GM21723 (cell line): ENCODE data around the gene TBP.
"Not testable (repeated sequence)": the region's sequence is repeated elsewhere in the genome, so short reads cannot be mapped to it uniquely, and the experiment has no call there.

Source experiments
- ATAC-seq: cut with Tn5 transposase; IDR thresholded peaks from one replicate; pipeline ENCODE4 v1.9.1; 2021; ENCODE audit warnings: mild to moderate bottlenecking, moderate library complexity; ENCODE audit not compliant: unreplicated experiment

Gene TBP

GRCh38 chr6:170554013-170554795, at the start of gene TBP:
Gene TBP, plus strand, starts transcription at chr6:170554369. Its CDS starts 2,661 bp downstream, at chr6:170557030.
- peak; percentile 96 for ATAC-seq

- ATAC-seq, result no peak
These were observed 49.7 kb upstream of the TBP start for GRCh38 chr6:170504479-170504878.

- ATAC-seq, result no peak
These were observed 48.9 kb upstream of the TBP start for GRCh38 chr6:170505306-170505705.

GRCh38 chr6:170506446-170506845, 47.7 kb upstream of the TBP start:
- ATAC-seq, result no peak

- not testable (repeated sequence) for ATAC-seq
These were observed 46.4 kb upstream of the TBP start for GRCh38 chr6:170507728-170508127.

- ATAC-seq, result not testable (repeated sequence)
These were observed 45.9 kb upstream of the TBP start for GRCh38 chr6:170508275-170508674.

GRCh38 chr6:170508892-170509722, 45.1 kb upstream of the TBP start:
- ATAC-seq, result not testable (repeated sequence)

GRCh38 chr6:170509723-170510018, 44.5 kb upstream of the TBP start:
- no peak for ATAC-seq

GRCh38 chr6:170510631-170511030, 43.5 kb upstream of the TBP start:
- ATAC-seq, result no peak

GRCh38 chr6:170512249-170512648, 41.9 kb upstream of the TBP start:
- ATAC-seq, result no peak

GRCh38 chr6:170514908-170515307, 39.3 kb upstream of the TBP start:
- ATAC-seq, result no peak

GRCh38 chr6:170516783-170517616, 37.2 kb upstream of the TBP start:
- ATAC-seq, result peak; percentile 97

- no peak for ATAC-seq
These were observed 31.5 kb upstream of the TBP start for GRCh38 chr6:170522565-170523183.

- no peak for ATAC-seq
These were observed 30.7 kb upstream of the TBP start for GRCh38 chr6:170523256-170524171.

GRCh38 chr6:170524172-170524502, 30.0 kb upstream of the TBP start:
- ATAC-seq, result no peak

- ATAC-seq, result no peak
These were observed 28.4 kb upstream of the TBP start for GRCh38 chr6:170525795-170526194.

GRCh38 chr6:170527995-170528394, 26.2 kb upstream of the TBP start:
- not testable (repeated sequence) for ATAC-seq

- peak; percentile 84 for ATAC-seq
These were observed 24.2 kb upstream of the TBP start for GRCh38 chr6:170529839-170530469.

GRCh38 chr6:170532867-170533488, 21.2 kb upstream of the TBP start:
- no peak for ATAC-seq
